Neural progenitor cell (in vitro differentiated cells): Measurements from ENCODE around the gene TNFSF10. TPM values are rescaled to one million over a fixed set of nuclear protein-coding genes. Genes with fewer than 3 reads are reported as not detected.

ENCODE experiments used
- DNase-seq: peaks from one replicate; pipeline ENCODE4 v3.0.0-alpha.2; 2016; ENCODE audit warnings: low spot score
- H2AFZ ChIP-seq: fragments of 200-600 bp; sonication (generic); replicated peaks from 2 replicates; pipeline ENCODE4 v1.6.1; 2016; ENCODE audit warnings: antibody characterized with exemption
- H3F3A ChIP-seq: fragments of 200-600 bp; sonication (generic); 2 replicates; pipeline ENCODE4 v1.6.1; 2016; ENCODE audit warnings: antibody characterized with exemption, low read depth
- H3K27ac ChIP-seq: fragments of 200-600 bp; sonication (generic); 2 replicates; pipeline ENCODE4 v1.5.1; 2016; ENCODE audit warnings: mild to moderate bottlenecking
- H3K27me3 ChIP-seq: fragments of 200-600 bp; sonication (generic); 2 replicates; pipeline ENCODE4 v1.6.1; 2016; ENCODE audit warnings: mild to moderate bottlenecking, moderate library complexity
- H3K36me3 ChIP-seq: fragments of 200-600 bp; sonication (generic); 2 replicates; pipeline ENCODE4 v1.5.1; 2016
- H3K4me1 ChIP-seq: fragments of 200-600 bp; sonication (generic); 2 replicates; pipeline ENCODE4 v1.6.1; 2016; ENCODE audit warnings: mixed run types
- H3K4me2 ChIP-seq: fragments of 200-600 bp; sonication (generic); 2 replicates; pipeline ENCODE4 v1.6.1; 2016
- H3K4me3 ChIP-seq: fragments of 200-600 bp; sonication (generic); 2 replicates; pipeline ENCODE4 v1.5.1; 2016
- H3K79me2 ChIP-seq: fragments of 200-600 bp; sonication (generic); 2 replicates; pipeline ENCODE4 v1.6.1; 2016; ENCODE audit warnings: low read depth
- H3K9ac ChIP-seq: fragments of 200-600 bp; sonication (generic); 2 replicates; pipeline ENCODE4 v1.6.1; 2016
- H3K9me3 ChIP-seq: fragments of 200-600 bp; sonication (generic); 2 replicates; pipeline ENCODE4 v1.5.1; 2016; ENCODE audit warnings: low read depth
- H4K20me1 ChIP-seq: fragments of 200-600 bp; sonication (generic); 2 replicates; pipeline ENCODE4 v1.6.1; 2016; ENCODE audit warnings: low read depth
- H3K27ac Mint-ChIP-seq: 3 replicates; pipeline ENCODE4 v1.8.0; 2021; ENCODE audit warnings: mixed read lengths
- H3K27me3 Mint-ChIP-seq: 2 replicates; pipeline ENCODE4 v1.8.0; 2022; ENCODE audit warnings: low read depth, mild to moderate bottlenecking, inconsistent platforms, moderate library complexity, mixed read lengths; ENCODE audit not compliant: insufficient read depth
- H3K36me3 Mint-ChIP-seq: 3 replicates; pipeline ENCODE4 v1.8.0; 2021; ENCODE audit warnings: mixed read lengths
- H3K4me1 Mint-ChIP-seq: 3 replicates; pipeline ENCODE4 v1.8.0; 2021; ENCODE audit warnings: mixed read lengths
- H3K4me3 Mint-ChIP-seq: 3 replicates; pipeline ENCODE4 v1.8.0; 2021; ENCODE audit warnings: mild to moderate bottlenecking, moderate library complexity, mixed read lengths
- H3K9me3 Mint-ChIP-seq: 3 replicates; pipeline ENCODE4 v1.8.0; 2020; ENCODE audit warnings: mixed read lengths
- CTCF ChIP-seq: fragments of 200-600 bp; sonication (generic); IDR thresholded peaks from 2 replicates; pipeline ENCODE4 v1.5.1; 2017; ENCODE audit warnings: antibody characterized with exemption, mild to moderate bottlenecking
- EZH2 ChIP-seq: fragments of 200-600 bp; sonication (generic); IDR thresholded peaks from 2 replicates; pipeline ENCODE4 v1.6.1; 2017; ENCODE audit warnings: antibody characterized with exemption, mild to moderate bottlenecking, moderate library complexity
- EZH2phosphoT487 ChIP-seq: fragments of 200-600 bp; sonication (generic); IDR thresholded peaks from 2 replicates; pipeline ENCODE4 v1.6.1; 2017; ENCODE audit warnings: antibody characterized with exemption
- total RNA-seq: library from RNA; depleted of rRNA; stranded (reverse); fragments of >200 nt; gene quantifications from 2 replicates; pipeline ENCODE4 v1.2.3, GENCODE V29; 2015; ENCODE audit warnings: low replicate concordance

The TNFSF10 gene
- total RNA-seq, 1 donor from 2014 or later = not detected

GRCh38 chr3:172542999-172543398 is 19.8 kb upstream of the TNFSF10 start:
- H3K79me2 ChIP-seq = no peaks in the 10 kb centered on the region
- H3K36me3 ChIP-seq = no peaks in the 10 kb centered on the region
- no peaks in the 10 kb centered on the region for H3F3A ChIP-seq
- no peak overlapping the region for H3K27ac ChIP-seq
- peaks cover 4% of the 10 kb centered on the region for H3K9me3 Mint-ChIP-seq
- H3K27me3 Mint-ChIP-seq = peaks cover 10% of the 10 kb centered on the region
- no peaks in the 10 kb centered on the region for H3K9me3 ChIP-seq
- H3K4me2 ChIP-seq = no peak overlapping the region
- H3K9ac ChIP-seq = no peak overlapping the region
- no peak overlapping the region for H3K4me3 Mint-ChIP-seq
- TF ChIP-seq CTCF = no peak
- TF ChIP-seq EZH2 = no peak
- TF ChIP-seq EZH2phosphoT487 = no peak
- no peak overlapping the region for H2AFZ ChIP-seq
- no peaks in the 10 kb centered on the region for H3K4me1 ChIP-seq
- H4K20me1 ChIP-seq = no peaks in the 10 kb centered on the region
- no peak overlapping the region for H3K27ac Mint-ChIP-seq
- H3K36me3 Mint-ChIP-seq = no peaks in the 10 kb centered on the region
- H3K4me1 Mint-ChIP-seq = no peaks in the 10 kb centered on the region
- no peak overlapping the region for H3K4me3 ChIP-seq
- no peak for DNase-seq
- no peaks in the 10 kb centered on the region for H3K27me3 ChIP-seq

- H2AFZ ChIP-seq = no peak overlapping the region
- H3K27me3 ChIP-seq = no peaks in the 10 kb centered on the region
- no peaks in the 10 kb centered on the region for H3K36me3 Mint-ChIP-seq
- H3K36me3 ChIP-seq = no peaks in the 10 kb centered on the region
- no peak overlapping the region for H3K4me3 Mint-ChIP-seq
- no peak for TF ChIP-seq EZH2phosphoT487
- TF ChIP-seq CTCF = no peak
- TF ChIP-seq EZH2 = no peak
- H3K79me2 ChIP-seq = no peaks in the 10 kb centered on the region
- no peaks in the 10 kb centered on the region for H3K4me1 ChIP-seq
- peaks cover 4% of the 10 kb centered on the region for H3K9me3 Mint-ChIP-seq
- no peaks in the 10 kb centered on the region for H3K4me1 Mint-ChIP-seq
- H3K27me3 Mint-ChIP-seq = peaks cover 7% of the 10 kb centered on the region
- no peak overlapping the region for H3K27ac ChIP-seq
- H3K9ac ChIP-seq = no peak overlapping the region
- no peak for DNase-seq
- H3K4me3 ChIP-seq = no peak overlapping the region
- no peak overlapping the region for H3K27ac Mint-ChIP-seq
- H3K9me3 ChIP-seq = no peaks in the 10 kb centered on the region
- H4K20me1 ChIP-seq = no peaks in the 10 kb centered on the region
- no peak overlapping the region for H3K4me2 ChIP-seq
- no peaks in the 10 kb centered on the region for H3F3A ChIP-seq
Observed at GRCh38 chr3:172541945-172542488, 18.8 kb upstream of the TNFSF10 start.

- Histone ChIP-seq H3K4me3 (no peak overlapping the region), H3K4me2 (no peak overlapping the region), H3K9me3 (no peaks in the 10 kb centered on the region), H2AFZ (no peak overlapping the region), H3K79me2 (no peaks in the 10 kb centered on the region), H3K27ac (no peak overlapping the region), H4K20me1 (no peaks in the 10 kb centered on the region), H3K36me3 (no peaks in the 10 kb centered on the region), H3K27me3 (no peaks in the 10 kb centered on the region), H3K9ac (no peak overlapping the region), H3F3A (no peaks in the 10 kb centered on the region), H3K4me1 (no peaks in the 10 kb centered on the region)
- Mint-ChIP-seq H3K4me1 (no peaks in the 10 kb centered on the region), H3K27ac (no peak overlapping the region), H3K4me3 (no peak overlapping the region), H3K36me3 (no peaks in the 10 kb centered on the region), H3K27me3 (peaks cover 7% of the 10 kb centered on the region), H3K9me3 (peaks cover 4% of the 10 kb centered on the region)
- no peak for TF ChIP-seq EZH2
- no peak for TF ChIP-seq EZH2phosphoT487
- TF ChIP-seq CTCF = no peak
- DNase-seq = no peak
Observed at GRCh38 chr3:172540049-172540448, 16.8 kb upstream of the TNFSF10 start.
